Astrocyte (in vitro differentiated cells and primary cell): Measurements from ENCODE around the gene IQGAP2. TPM values are rescaled to one million over a fixed set of nuclear protein-coding genes. Genes with fewer than 3 reads are reported as not detected.

Experiments used
- DNase-seq: peaks from one replicate; pipeline ENCODE4 v3.0.0-alpha.2; 2010; ENCODE audit warnings: low read depth
- FAIRE-seq: peaks from 2 replicates; lab custom pipeline; 2011; peaks lifted over from hg19 to GRCh38; lab: Jason Lieb, UNC
- H2AFZ ChIP-seq: 2 replicates; pipeline ENCODE4 v1.6.0; 2012; ENCODE audit warnings: low read depth, low read length, inconsistent platforms
- H3K27ac ChIP-seq: 2 replicates; pipeline ENCODE4 v1.5.1; 2011; ENCODE audit warnings: low read depth, low read length, inconsistent platforms
- H3K27me3 ChIP-seq: 2 replicates; pipeline ENCODE4 v1.6.0; 2011; ENCODE audit warnings: low read length, inconsistent platforms; ENCODE audit not compliant: insufficient read depth
- H3K36me3 ChIP-seq: 2 replicates; pipeline ENCODE4 v1.5.1; 2011; ENCODE audit warnings: low read length, inconsistent platforms; ENCODE audit not compliant: insufficient read depth
- H3K4me1 ChIP-seq: 2 replicates; pipeline ENCODE4 v1.5.1; 2011; ENCODE audit warnings: low read length, inconsistent platforms; ENCODE audit not compliant: insufficient read depth
- H3K4me2 ChIP-seq: 2 replicates; pipeline ENCODE4 v1.6.0; 2012; ENCODE audit warnings: low read length, inconsistent platforms
- H3K4me3 ChIP-seq: 2 replicates; pipeline ENCODE4 v1.5.1; 2011; ENCODE audit warnings: low read depth, mild to moderate bottlenecking, low read length, inconsistent platforms; ENCODE audit not compliant: insufficient read depth
- H3K79me2 ChIP-seq: 2 replicates; pipeline ENCODE4 v1.6.0; 2012; ENCODE audit warnings: mild to moderate bottlenecking, low read length, inconsistent platforms; ENCODE audit not compliant: insufficient read depth
- H3K9ac ChIP-seq: 2 replicates; pipeline ENCODE4 v1.6.0; 2012; ENCODE audit warnings: mild to moderate bottlenecking, low read length, inconsistent platforms
- H3K9me3 ChIP-seq: 2 replicates; pipeline ENCODE4 v1.5.1; 2012; ENCODE audit warnings: low read depth, mild to moderate bottlenecking, low read length, inconsistent platforms; ENCODE audit not compliant: insufficient read depth
- H4K20me1 ChIP-seq: 2 replicates; pipeline ENCODE4 v1.6.0; 2012; ENCODE audit warnings: low read length, inconsistent platforms; ENCODE audit not compliant: insufficient read depth
- H3K27ac Mint-ChIP-seq: one replicate; pipeline ENCODE4 v1.8.0; 2021; ENCODE audit warnings: mild to moderate bottlenecking, mixed read lengths; ENCODE audit not compliant: unreplicated experiment
- H3K27me3 Mint-ChIP-seq: one replicate; pipeline ENCODE4 v1.8.0; 2021; ENCODE audit warnings: low read depth, mixed read lengths; ENCODE audit not compliant: unreplicated experiment
- H3K36me3 Mint-ChIP-seq: one replicate; pipeline ENCODE4 v1.8.0; 2021; ENCODE audit warnings: low read depth, mixed read lengths; ENCODE audit not compliant: unreplicated experiment
- H3K4me1 Mint-ChIP-seq: one replicate; pipeline ENCODE4 v1.8.0; 2021; ENCODE audit warnings: low read depth, mixed read lengths; ENCODE audit not compliant: unreplicated experiment
- H3K4me3 Mint-ChIP-seq: one replicate; pipeline ENCODE4 v1.8.0; 2021; ENCODE audit warnings: mild to moderate bottlenecking, moderate library complexity, mixed read lengths; ENCODE audit not compliant: unreplicated experiment
- H3K9me3 Mint-ChIP-seq: one replicate; pipeline ENCODE4 v1.8.0; 2021; ENCODE audit warnings: mild to moderate bottlenecking, mixed read lengths; ENCODE audit not compliant: unreplicated experiment
- EZH2 ChIP-seq: IDR thresholded peaks from 2 replicates; pipeline ENCODE4 v1.6.1; 2012; ENCODE audit warnings: mild to moderate bottlenecking, low read length, inconsistent platforms; ENCODE audit not compliant: insufficient read depth
- total RNA-seq: library from RNA; stranded (reverse); gene quantifications from 2 replicates; pipeline ENCODE4 v1.2.1, GENCODE V29; 2021
- TF ChIP-seq, protein P1 (sequence below): IDR thresholded peaks from 2 replicates; pipeline ENCODE4 v1.5.1; 2011; ENCODE audit warnings: low read depth, mild to moderate bottlenecking, inconsistent platforms, low read length, moderate library complexity; ENCODE audit not compliant: insufficient read depth

IQGAP2 gene
- total RNA-seq, 1 donor from 2014 or later: 2.9 TPM

DNA sequence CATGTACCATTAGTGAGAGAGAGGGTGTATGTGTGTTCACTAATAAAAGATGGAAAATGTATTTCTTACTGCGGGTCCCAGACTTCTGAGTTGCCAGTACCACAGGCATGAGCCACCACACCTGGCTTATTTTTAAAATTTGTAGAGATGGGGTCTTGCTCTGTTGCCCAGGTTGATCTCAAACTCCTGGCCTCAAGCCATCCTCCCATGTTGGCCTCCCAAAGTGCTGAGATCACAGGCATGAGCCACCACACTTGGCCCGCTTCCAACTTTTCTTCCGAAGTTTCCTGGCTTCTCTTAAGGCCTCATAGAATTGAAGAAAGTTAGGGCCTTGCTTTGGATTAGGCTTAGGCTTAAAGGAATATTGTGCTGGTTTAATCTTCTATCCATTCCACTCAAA, 260.5 kb downstream of the IQGAP2 start:
- no peaks in the 10 kb centered on the region for H3K27me3 ChIP-seq
- no peaks in the 10 kb centered on the region for H3K36me3 ChIP-seq
- H3K4me2 ChIP-seq: no peak overlapping the region
- Mint-ChIP-seq H3K27me3 (peaks cover 2% of the 10 kb centered on the region), H3K4me1 (no peaks in the 10 kb centered on the region), H3K36me3 (no peaks in the 10 kb centered on the region), H3K27ac (no peak overlapping the region), H3K4me3 (no peak overlapping the region), H3K9me3 (no peaks in the 10 kb centered on the region)
- DNase-seq (no peak), FAIRE-seq (no peak)
- H2AFZ ChIP-seq: no peak overlapping the region
- H3K9me3 ChIP-seq: no peaks in the 10 kb centered on the region
- H3K79me2 ChIP-seq: no peaks in the 10 kb centered on the region
- TF ChIP-seq, protein P1, sequence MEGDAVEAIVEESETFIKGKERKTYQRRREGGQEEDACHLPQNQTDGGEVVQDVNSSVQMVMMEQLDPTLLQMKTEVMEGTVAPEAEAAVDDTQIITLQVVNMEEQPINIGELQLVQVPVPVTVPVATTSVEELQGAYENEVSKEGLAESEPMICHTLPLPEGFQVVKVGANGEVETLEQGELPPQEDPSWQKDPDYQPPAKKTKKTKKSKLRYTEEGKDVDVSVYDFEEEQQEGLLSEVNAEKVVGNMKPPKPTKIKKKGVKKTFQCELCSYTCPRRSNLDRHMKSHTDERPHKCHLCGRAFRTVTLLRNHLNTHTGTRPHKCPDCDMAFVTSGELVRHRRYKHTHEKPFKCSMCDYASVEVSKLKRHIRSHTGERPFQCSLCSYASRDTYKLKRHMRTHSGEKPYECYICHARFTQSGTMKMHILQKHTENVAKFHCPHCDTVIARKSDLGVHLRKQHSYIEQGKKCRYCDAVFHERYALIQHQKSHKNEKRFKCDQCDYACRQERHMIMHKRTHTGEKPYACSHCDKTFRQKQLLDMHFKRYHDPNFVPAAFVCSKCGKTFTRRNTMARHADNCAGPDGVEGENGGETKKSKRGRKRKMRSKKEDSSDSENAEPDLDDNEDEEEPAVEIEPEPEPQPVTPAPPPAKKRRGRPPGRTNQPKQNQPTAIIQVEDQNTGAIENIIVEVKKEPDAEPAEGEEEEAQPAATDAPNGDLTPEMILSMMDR: no peak
- TF ChIP-seq EZH2: no peak
- no peaks in the 10 kb centered on the region for H3K4me1 ChIP-seq
- no peaks in the 10 kb centered on the region for H4K20me1 ChIP-seq
- H3K9ac ChIP-seq: no peak overlapping the region
- H3K4me3 ChIP-seq: no peak overlapping the region
- H3K27ac ChIP-seq: no peak overlapping the region

DNA sequence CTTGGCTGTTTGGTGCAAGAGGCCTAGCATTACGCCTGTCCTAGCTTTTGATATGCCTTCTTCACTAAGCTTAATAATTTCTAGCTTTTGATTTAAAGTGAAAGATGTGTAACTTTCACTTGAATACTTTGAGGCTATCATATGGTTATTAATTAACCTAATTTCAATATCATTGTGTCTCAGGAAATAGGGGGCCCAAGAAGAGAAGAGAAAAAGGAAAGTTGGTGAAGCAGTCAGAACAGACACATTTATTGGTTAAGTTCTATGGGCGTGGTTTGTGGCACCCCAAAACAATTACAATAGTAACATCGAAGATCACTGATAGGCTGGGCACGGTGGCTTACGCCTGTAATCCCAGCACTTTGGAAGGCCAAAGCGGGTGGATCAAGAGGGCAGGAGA, 261.0 kb downstream of the IQGAP2 start:
- TF ChIP-seq EZH2: no peak
- TF ChIP-seq, protein P1: no peak
- DNase-seq: no peak
- Histone ChIP-seq H2AFZ (no peak overlapping the region), H3K9ac (no peak overlapping the region), H3K4me1 (no peaks in the 10 kb centered on the region), H3K27ac (no peak overlapping the region), H3K9me3 (no peaks in the 10 kb centered on the region), H3K79me2 (no peaks in the 10 kb centered on the region), H3K27me3 (no peaks in the 10 kb centered on the region), H4K20me1 (no peaks in the 10 kb centered on the region), H3K4me2 (no peak overlapping the region), H3K4me3 (no peak overlapping the region), H3K36me3 (no peaks in the 10 kb centered on the region)
- H3K4me3 Mint-ChIP-seq: no peak overlapping the region
- no peak overlapping the region for H3K27ac Mint-ChIP-seq
- H3K4me1 Mint-ChIP-seq: peaks cover under 1% of the 10 kb centered on the region
- H3K27me3 Mint-ChIP-seq: peaks cover 2% of the 10 kb centered on the region
- no peaks in the 10 kb centered on the region for H3K9me3 Mint-ChIP-seq
- H3K36me3 Mint-ChIP-seq: no peaks in the 10 kb centered on the region
- FAIRE-seq: no peak

DNA sequence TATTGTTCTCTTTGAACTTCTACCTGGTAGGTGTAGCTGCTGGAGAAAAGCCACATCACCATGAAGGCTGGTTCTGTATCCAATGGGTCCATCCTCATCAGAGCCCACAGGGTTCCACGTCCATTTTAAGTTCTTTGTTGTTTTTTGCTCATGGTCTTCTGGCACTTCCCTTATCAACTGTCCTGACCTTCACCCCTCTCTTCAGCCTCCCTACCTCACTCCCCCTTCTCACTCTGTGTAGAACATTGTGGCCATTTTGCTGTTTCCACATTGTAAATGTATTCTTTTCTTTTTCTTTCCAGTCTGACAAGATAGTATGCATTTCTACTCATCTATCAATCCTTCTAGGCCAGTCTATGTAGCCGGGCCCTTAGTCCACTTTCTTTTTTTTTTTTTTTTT, 264.4 kb downstream of the IQGAP2 start:
- Mint-ChIP-seq H3K36me3 (no peaks in the 10 kb centered on the region), H3K27ac (no peak overlapping the region), H3K4me3 (no peak overlapping the region), H3K9me3 (no peaks in the 10 kb centered on the region), H3K27me3 (no peaks in the 10 kb centered on the region), H3K4me1 (peaks cover 5% of the 10 kb centered on the region)
- H3K4me1 ChIP-seq: no peaks in the 10 kb centered on the region
- TF ChIP-seq, protein P1: no peak
- TF ChIP-seq EZH2: no peak
- H3K27ac ChIP-seq: no peak overlapping the region
- no peak for DNase-seq
- H3K4me3 ChIP-seq: no peak overlapping the region
- no peaks in the 10 kb centered on the region for H3K36me3 ChIP-seq
- no peaks in the 10 kb centered on the region for H3K27me3 ChIP-seq
- H4K20me1 ChIP-seq: no peaks in the 10 kb centered on the region
- H3K79me2 ChIP-seq: no peaks in the 10 kb centered on the region
- no peak overlapping the region for H2AFZ ChIP-seq
- H3K9ac ChIP-seq: no peak overlapping the region
- H3K4me2 ChIP-seq: no peak overlapping the region
- H3K9me3 ChIP-seq: no peaks in the 10 kb centered on the region
- FAIRE-seq: no peak
